ENCODE results near the gene ATG7.
"Not testable (repeated sequence)": the region's sequence is repeated elsewhere in the genome, so short reads cannot be mapped to it uniquely, and the experiment has no call there.

- not testable (repeated sequence) for TF ChIP-seq EZH2 (IDR thresholded peaks at IDR 0.05); POLR2AphosphoS5 (IDR thresholded peaks at IDR 0.05; ENCODE audit: borderline replicate concordance, low read depth, low read length); FOXP2 (optimal IDR thresholded peaks at IDR 0.05; ENCODE audit: control extremely low read depth, extremely low read length, insufficient read depth)
These were observed 241.1 kb downstream of the ATG7 start for GRCh38 chr3:11513125-11513816.

Data from SK-N-MC (cell line).